AG10803 (cell line): ENCODE results near the gene ATP6V0E2.
A peak's percentile ranks its signal among the peaks of the same experiment; 100 is the strongest.
"Not testable (repeated sequence)": the region's sequence is repeated elsewhere in the genome, so short reads cannot be mapped to it uniquely, and the experiment has no call there.

Experiments
- DNase-seq: peaks from one replicate; pipeline ENCODE4 v3.0.0; 2010; ENCODE audit warnings: low read depth
- H3K4me3 ChIP-seq: 2 replicates; pipeline ENCODE4 v1.5.1; 2011; ENCODE audit warnings: mild to moderate bottlenecking, low read length, control low read depth
- CTCF ChIP-seq: conservative IDR thresholded peaks from 2 replicates; pipeline ENCODE4 v1.5.1; 2011; ENCODE audit warnings: mild to moderate bottlenecking, low read length, control low read depth, inconsistent platforms

ATP6V0E2 gene

GRCh38 chr7:149885191-149886017, 11.6 kb downstream of the ATP6V0E2 start:
- TF ChIP-seq CTCF = no peak
- DNase-seq = no peak
- no peak overlapping the region for H3K4me3 ChIP-seq

- DNase-seq = no peak
- TF ChIP-seq CTCF = no peak
- H3K4me3 ChIP-seq = no peak overlapping the region
These were observed 12.2 kb downstream of the ATP6V0E2 start for GRCh38 chr7:149886018-149886415.

- TF ChIP-seq CTCF = no peak
- DNase-seq = no peak
- no peak overlapping the region for H3K4me3 ChIP-seq
These were observed 13.5 kb downstream of the ATP6V0E2 start for GRCh38 chr7:149887311-149887710.

GRCh38 chr7:149890715-149891114, 16.9 kb downstream of the ATP6V0E2 start:
- not testable (repeated sequence) for DNase-seq

GRCh38 chr7:149894957-149895356, 21.2 kb downstream of the ATP6V0E2 start:
- H3K4me3 ChIP-seq = not testable (repeated sequence)

More at GRCh38 chr7:149890715-149891114, 16.9 kb downstream of the ATP6V0E2 start:
- H3K4me3 ChIP-seq = not testable (repeated sequence)

GRCh38 chr7:149907776-149908376, 34.1 kb downstream of the ATP6V0E2 start:
- DNase-seq = not testable (repeated sequence)

More at GRCh38 chr7:149894957-149895356, 21.2 kb downstream of the ATP6V0E2 start:
- DNase-seq = not testable (repeated sequence)

GRCh38 chr7:149910219-149910618, 36.5 kb downstream of the ATP6V0E2 start:
- H3K4me3 ChIP-seq, DNase-seq: not testable (repeated sequence)

More at GRCh38 chr7:149907776-149908376, 34.1 kb downstream of the ATP6V0E2 start:
- H3K4me3 ChIP-seq = not testable (repeated sequence)

- peak; percentile 8 for DNase-seq
These were observed 38.4 kb downstream of the ATP6V0E2 start for GRCh38 chr7:149912126-149912525.

GRCh38 chr7:149926414-149926813, 52.6 kb downstream of the ATP6V0E2 start:
- not testable (repeated sequence) for DNase-seq

More at GRCh38 chr7:149912126-149912525, 38.4 kb downstream of the ATP6V0E2 start:
- not testable (repeated sequence) for H3K4me3 ChIP-seq

More at GRCh38 chr7:149926414-149926813, 52.6 kb downstream of the ATP6V0E2 start:
- H3K4me3 ChIP-seq = not testable (repeated sequence)
